Eye (tissue), 1 donor: ENCODE results near the gene CNTNAP1.
A peak's percentile ranks its signal among the peaks of the same experiment; 100 is the strongest.
"Not testable (repeated sequence)": the region's sequence is repeated elsewhere in the genome, so short reads cannot be mapped to it uniquely, and the experiment has no call there.

Source experiments
- DNase-seq: peaks from one replicate; pipeline ENCODE4 v3.0.0-alpha.2; 2015

CNTNAP1 gene

DNA sequence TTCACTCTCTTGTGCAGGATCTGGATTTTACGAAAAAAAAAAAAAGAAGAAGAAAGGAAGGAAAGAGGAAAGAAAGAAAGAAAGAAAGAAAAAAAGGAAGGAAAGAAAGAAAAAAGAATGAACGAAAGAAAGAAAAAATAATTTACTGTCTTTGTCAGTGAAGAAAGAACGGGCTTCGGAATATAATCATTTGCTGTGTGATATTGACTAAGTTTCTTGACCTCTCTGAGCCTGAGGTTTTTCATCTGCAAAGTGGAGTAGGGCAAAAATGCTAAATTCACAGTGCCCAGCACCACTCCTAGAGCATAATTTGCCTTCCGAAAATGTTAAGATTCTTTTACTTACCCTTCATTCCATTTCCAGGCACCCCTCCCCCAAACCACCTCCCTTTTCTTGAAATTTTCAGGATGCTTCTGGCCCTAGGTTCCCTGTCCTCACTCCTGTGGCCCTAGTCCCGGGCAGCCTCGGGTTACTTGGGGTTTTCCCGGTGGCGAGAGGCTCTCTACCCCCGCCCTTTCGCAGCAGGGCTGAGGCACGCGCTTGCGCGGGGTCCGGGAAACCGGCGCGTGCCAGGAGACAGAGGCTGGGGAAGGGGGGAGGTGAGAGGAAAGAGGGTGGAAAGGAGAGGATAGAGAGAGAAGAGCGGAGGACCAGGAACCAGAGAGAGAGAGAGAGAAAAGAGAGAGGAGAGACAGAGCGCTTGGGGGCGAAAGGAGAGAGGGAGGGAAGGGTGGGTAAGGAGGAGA, at the start of gene CNTNAP1:
TSS of gene CNTNAP1 (plus strand) at position 556 of the 746 bp plus-strand sequence. CDS start 299 bp downstream, outside the sequence.
- DNase-seq, result no peak

DNA sequence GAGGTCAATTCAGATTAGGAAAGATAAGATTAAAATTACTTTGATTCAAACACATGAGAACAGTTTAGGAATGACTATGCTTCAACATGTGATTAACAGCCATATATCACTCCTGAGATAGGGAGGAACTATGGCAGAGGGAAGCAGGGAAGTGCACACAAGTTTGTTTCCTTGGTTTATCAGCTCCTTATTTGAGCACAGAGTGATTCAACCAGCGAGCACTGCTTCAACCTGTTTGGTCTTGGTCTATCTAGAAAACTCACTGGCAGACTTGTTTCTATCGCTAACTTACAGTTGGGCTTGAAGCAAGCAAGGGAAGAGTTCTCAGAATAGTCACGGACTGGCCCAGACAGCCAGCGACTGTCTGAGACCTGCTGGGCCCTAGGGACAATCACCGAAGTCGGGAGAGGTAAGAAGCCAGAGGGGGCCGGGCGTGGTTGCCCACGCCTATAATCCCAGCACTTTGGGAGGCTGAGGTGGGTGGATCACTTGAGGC, 49.3 kb upstream of the CNTNAP1 start:
- no peak for DNase-seq

- no peak for DNase-seq
These were observed 42.7 kb upstream of the CNTNAP1 start for GRCh38 chr17:42639525-42640113.

DNA sequence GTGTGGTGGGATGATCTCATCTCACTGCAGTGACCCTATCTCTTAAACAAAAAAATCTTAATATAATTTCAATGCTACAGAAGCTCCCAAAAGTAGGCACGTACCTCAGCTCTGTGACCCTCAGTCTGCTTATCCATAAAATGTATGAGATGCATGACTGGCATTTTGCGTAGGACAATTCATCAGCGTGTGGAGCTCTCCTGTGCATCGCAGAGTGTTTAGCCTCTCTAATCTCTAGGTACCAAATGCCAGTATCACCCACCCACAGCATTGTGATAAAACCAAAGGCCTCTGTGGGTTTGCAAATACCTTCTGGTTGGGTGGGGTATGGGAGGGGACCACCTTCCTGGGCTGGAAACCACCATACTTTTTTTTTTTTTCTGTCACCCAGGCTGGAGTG, 42.2 kb upstream of the CNTNAP1 start:
- no peak for DNase-seq

- DNase-seq, result peak; percentile 53
These were observed 40.0 kb upstream of the CNTNAP1 start for GRCh38 chr17:42642336-42642735.

GRCh38 chr17:42647778-42648177, 34.6 kb upstream of the CNTNAP1 start:
- DNase-seq, result no peak

- DNase-seq, result no peak
These were observed 30.9 kb upstream of the CNTNAP1 start for GRCh38 chr17:42651392-42651791.

DNA sequence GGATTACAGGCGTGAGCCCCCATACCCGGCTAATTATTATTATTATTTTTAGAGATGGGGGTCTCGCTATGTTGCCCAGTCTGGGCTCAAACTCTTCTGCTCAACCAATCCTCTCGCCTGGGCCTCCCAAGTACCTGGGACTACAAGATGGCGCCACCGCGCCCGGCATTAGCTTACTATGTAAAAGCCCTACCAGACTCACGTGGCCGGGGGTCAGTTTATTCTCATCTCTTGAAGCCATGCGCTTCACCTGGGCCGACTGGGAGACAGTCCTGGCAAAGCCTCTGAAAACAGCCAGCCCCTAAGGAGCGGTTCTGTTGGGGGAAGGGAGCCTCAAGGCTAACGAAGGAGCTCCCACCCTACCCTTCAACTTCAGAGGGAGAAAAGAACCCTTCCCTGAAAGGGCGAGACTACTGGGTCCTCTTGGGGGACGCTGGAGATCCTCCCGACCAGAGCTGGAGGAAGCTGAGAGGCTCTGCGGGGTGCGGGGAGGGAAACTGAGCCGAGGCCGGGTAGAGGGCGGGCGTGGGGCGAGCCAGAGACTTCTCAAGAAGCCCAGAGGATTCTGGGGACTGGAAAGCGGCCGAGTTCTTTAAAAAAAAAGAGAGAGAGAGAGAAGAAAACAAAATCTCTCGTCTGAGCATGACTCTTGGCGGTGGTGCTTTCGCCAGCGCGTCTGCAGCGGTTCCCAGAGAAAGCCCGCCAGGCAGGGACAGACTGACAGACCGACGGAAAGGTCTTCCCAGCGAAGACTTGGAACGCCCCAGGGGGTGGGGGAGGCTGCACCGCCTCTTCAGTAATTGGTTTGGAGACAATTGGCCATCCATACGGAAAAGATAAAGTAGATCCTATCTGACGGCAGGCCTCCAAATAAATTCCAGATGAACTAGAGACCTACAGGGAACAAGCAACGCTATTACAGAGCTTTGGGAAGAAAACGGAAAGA, 28.9 kb upstream of the CNTNAP1 start:
- peak; percentile 93 for DNase-seq

DNA sequence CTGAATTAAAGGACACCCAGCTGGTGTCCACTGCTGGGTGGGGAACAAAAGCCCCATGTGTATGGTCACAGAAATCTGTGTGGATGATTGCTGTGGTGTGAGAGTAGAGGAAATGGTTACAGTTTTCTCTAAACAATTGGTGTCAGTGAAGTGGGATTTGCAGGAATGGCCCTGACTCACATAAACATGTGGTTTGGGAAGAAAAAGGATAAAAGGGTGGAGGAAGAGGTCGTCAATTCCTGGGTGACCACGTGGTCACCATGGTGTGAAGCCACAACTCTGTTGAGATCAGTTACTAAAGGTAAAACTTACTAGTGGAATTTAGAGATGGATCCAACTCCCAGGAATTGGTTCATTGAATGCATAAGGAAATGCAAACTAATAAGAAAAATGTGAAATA, 26.8 kb upstream of the CNTNAP1 start:
- DNase-seq, result no peak

GRCh38 chr17:42657824-42658588, 24.3 kb upstream of the CNTNAP1 start:
- DNase-seq, result no peak

DNA sequence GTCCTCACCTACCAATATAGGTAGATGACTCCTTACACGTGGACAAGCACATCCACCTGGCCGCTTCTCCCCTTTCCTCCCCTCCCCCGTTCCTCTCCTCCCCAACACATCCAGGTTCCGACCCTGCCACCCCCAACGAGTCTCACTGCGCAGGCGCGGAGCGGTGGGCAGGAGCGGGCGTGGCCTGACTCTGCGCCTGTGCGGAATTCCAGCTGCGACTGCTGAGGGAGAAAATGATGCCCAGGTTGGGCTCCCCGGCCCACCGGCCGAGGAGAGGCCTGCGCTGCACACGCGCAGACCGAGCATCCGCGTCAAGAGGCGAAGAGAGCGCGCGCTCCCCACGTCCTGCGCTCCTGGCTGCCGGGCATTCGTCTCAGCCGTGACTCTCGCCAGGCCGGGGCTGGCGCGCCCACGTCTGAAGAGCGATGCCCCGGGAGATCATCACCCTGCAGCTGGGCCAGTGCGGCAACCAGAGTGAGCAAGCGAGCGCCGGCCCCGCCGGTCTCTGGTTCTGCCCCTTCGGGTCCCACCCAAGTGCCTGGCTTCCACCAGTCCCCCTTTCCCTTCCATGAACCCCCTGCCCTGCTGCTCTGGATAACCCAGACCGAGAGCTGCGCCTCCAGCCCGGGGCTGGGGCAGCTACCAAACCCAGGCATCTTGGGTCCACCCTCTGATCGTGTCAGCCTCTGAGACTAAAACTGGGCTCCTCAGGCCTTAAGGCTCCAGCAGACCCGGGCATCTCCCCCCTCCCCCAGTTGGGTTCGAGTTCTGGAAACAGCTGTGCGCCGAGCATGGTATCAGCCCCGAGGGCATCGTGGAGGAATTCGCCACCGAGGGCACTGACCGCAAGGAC, 23.0 kb upstream of the CNTNAP1 start, which contains the start of gene TUBG2:
TSS of gene TUBG2 (plus strand) at position 206 of the 853 bp plus-strand sequence. CDS start at position 426, 220 bp downstream.
- DNase-seq, result peak; percentile 96

DNA sequence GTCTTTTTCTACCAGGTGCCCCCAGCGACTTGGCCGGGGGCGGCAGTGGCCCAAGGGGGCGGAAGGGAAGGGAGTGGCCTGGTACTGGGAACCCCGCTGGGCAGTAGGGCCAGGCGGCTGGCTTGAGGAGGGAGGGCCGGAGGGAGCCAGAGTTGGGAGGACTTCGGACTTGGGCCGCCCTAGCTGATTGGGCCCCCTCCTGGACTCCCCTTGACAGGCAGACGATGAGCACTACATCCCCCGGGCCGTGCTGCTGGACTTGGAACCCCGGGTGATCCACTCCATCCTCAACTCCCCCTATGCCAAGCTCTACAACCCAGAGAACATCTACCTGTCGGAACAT, 22.4 kb upstream of the CNTNAP1 start:
- not testable (repeated sequence) for DNase-seq

DNA sequence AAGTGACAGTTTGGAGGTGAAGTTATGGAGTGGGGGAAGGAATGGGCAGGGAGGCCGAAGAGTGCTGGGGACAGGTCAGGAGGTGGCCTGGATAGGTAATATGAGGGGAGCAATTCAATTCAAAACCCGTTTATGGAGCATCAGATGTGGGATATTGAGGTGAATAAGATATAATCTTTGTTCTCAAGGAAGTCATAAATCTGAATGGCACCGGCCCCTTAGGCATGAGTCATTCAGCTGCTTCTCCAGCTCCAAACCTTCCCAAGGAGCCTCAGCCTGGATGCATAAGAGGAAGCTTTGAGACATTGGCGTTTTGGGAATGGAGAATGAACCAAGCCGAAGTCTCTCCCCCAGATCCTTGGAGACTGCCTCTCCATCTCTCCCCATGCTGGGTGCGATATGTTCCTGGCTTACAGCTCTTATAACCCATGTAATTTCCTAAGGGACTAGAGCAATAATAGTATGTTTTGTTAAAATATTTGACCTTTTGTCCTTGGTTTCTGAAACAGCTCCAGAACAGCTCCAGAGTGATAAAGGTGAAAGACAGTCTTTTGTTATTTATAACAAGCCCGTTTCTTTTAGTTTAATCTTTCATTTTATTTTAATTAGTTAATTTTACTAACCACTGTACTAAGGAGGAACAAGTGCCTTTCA, 21.5 kb upstream of the CNTNAP1 start:
- DNase-seq, result no peak

- DNase-seq, result no peak
These were observed 16.7 kb upstream of the CNTNAP1 start for GRCh38 chr17:42665581-42666001.

GRCh38 chr17:42666126-42666525, 16.2 kb upstream of the CNTNAP1 start:
- DNase-seq, result not testable (repeated sequence)

- no peak for DNase-seq
These were observed 15.0 kb upstream of the CNTNAP1 start for GRCh38 chr17:42667088-42667951.

- no peak for DNase-seq
These were observed 12.7 kb upstream of the CNTNAP1 start for GRCh38 chr17:42669705-42669976.

DNA sequence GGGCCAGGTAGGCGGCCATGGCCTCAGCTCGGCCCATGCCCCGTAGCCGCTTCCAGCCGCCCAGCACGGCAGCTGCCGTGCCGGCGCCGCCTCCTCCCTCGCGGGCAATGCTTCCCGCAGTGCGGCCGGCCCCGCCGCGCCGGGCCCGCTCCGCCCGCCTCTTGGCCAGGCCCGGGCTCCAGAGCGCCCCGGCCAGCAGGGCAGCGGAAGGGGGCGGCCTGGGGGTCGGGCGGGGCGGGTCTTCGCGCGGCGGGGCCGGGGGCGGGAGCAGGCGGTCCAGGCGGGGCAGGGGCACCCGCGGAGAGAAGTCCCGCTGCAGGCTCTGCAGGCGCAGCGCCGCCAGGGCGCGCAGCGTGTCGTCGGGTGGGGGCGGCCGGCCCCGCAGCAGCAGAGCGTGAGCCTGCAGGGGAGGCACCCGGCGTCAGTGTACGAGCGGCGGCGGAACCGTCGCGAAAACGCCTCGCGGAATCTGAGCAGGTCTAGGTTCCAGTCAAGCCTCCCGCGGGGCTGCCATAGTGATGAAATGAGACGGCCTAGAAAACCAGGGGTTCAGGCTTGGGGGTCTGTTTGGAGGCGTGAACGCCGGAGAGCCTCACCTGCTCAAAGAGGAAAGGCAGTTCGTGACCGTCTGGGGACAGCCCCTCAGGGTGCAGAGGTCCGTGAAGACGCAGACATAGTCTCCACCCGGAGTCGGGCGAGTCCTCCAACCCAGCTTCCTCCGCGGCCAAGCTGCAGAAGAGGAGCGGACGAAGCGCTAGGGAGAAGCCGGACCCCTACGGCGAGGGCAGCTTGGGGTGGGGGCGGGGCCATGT, 12.1 kb upstream of the CNTNAP1 start:
- peak; percentile 65 for DNase-seq
